Skeletal muscle tissue (tissue), 4 donors: ENCODE data around the gene SIPA1L3. TPM values are rescaled to one million over a fixed set of nuclear protein-coding genes. Genes with fewer than 3 reads are reported as not detected.

Experiments used
- H3K27ac ChIP-seq: one replicate; pipeline ENCODE4 v1.7.0; 2013; ENCODE audit warnings: mild to moderate bottlenecking, low read depth, low read length, inconsistent platforms
- H3K27me3 ChIP-seq, 3 donors: one replicate each; pipeline ENCODE4 v1.7.0; 2013; ENCODE audit warnings: low read length in 3 of 3; ENCODE audit not compliant: control insufficient read depth in 3 of 3, insufficient read depth in 3 of 3
- H3K36me3 ChIP-seq, 3 donors: one replicate each; pipeline ENCODE4 v1.7.0; 2013; ENCODE audit warnings: low read length in 3 of 3; ENCODE audit not compliant: control insufficient read depth in 3 of 3, insufficient read depth in 3 of 3
- H3K4me1 ChIP-seq, 3 donors: one replicate each; pipeline ENCODE4 v1.7.0; 2013; ENCODE audit warnings: low read length in 3 of 3, mild to moderate bottlenecking in 3 of 3; ENCODE audit not compliant: control insufficient read depth in 3 of 3, insufficient read depth in 3 of 3
- H3K4me3 ChIP-seq, 3 donors: one replicate each; pipeline ENCODE4 v1.7.0; 2013; ENCODE audit warnings: low read length in 3 of 3
- H3K9ac ChIP-seq, 3 donors: one replicate each; pipeline ENCODE4 v1.7.0; 2013; ENCODE audit warnings: low read length in 3 of 3, mild to moderate bottlenecking in 3 of 3, moderate library complexity in 2 of 3, low read depth in 1 of 3
- H3K9me3 ChIP-seq, 3 donors: one replicate each; pipeline ENCODE4 v1.7.0; 2013; ENCODE audit warnings: low read length in 3 of 3; ENCODE audit not compliant: control insufficient read depth in 3 of 3
- total RNA-seq: library from RNA; depleted of rRNA; stranded (reverse); fragments of >200 nt; gene quantifications from one replicate; pipeline ENCODE4 v1.2.3, GENCODE V29; 2014
- donor health status: Osteomylitis.

The SIPA1L3 gene
- total RNA-seq, 1 donor from 2014 or later: 3.7 TPM

- H3K27me3 ChIP-seq: no peaks in the 10 kb centered on the region
- peak overlapping the region; percentile 60 for H3K27ac ChIP-seq
- peaks cover 0 to 19% (median 0%) of the 10 kb centered on the region in 3 donors for H3K4me1 ChIP-seq
- H3K9me3 ChIP-seq: no peaks in the 10 kb centered on the region
- H3K4me3 ChIP-seq: no peak overlapping the region
- peak overlapping the region in 1 of 3 donors; percentile 33 for H3K9ac ChIP-seq
- H3K36me3 ChIP-seq: peaks cover 7 to 27% (median 11%) of the 10 kb centered on the region in 3 donors
These were observed 277.8 kb downstream of the SIPA1L3 start for GRCh38 chr19:38184815-38185214.

GRCh38 chr19:38185562-38185961 lies 278.6 kb downstream of the SIPA1L3 start:
- Histone ChIP-seq H3K27me3 (no peaks in the 10 kb centered on the region), H3K4me1 (peaks cover 0 to 22% (median 0%) of the 10 kb centered on the region in 3 donors), H3K9me3 (no peaks in the 10 kb centered on the region), H3K9ac (no peak overlapping the region), H3K27ac (no peak overlapping the region), H3K36me3 (peaks cover 7 to 28% (median 11%) of the 10 kb centered on the region in 3 donors), H3K4me3 (no peak overlapping the region)

- H3K9me3 ChIP-seq: no peaks in the 10 kb centered on the region
- H3K4me3 ChIP-seq: no peak overlapping the region
- no peaks in the 10 kb centered on the region for H3K27me3 ChIP-seq
- H3K27ac ChIP-seq: no peak overlapping the region
- H3K9ac ChIP-seq: peak overlapping the region in 1 of 3 donors; percentile 40
- peaks cover 12 to 34% (median 14%) of the 10 kb centered on the region in 3 donors for H3K36me3 ChIP-seq
- H3K4me1 ChIP-seq: peaks cover 0 to 9% (median 0%) of the 10 kb centered on the region in 3 donors
These were observed 283.1 kb downstream of the SIPA1L3 start for GRCh38 chr19:38190061-38190460.

- H3K36me3 ChIP-seq: peaks cover 11 to 34% (median 18%) of the 10 kb centered on the region in 3 donors
- H3K9me3 ChIP-seq: no peaks in the 10 kb centered on the region
- H3K4me3 ChIP-seq: no peak overlapping the region
- no peak overlapping the region for H3K27ac ChIP-seq
- H3K9ac ChIP-seq: no peak overlapping the region
- no peaks in the 10 kb centered on the region for H3K27me3 ChIP-seq
- H3K4me1 ChIP-seq: peaks cover 0 to 6% (median 0%) of the 10 kb centered on the region in 3 donors
These were observed 283.8 kb downstream of the SIPA1L3 start for GRCh38 chr19:38190793-38191192.

GRCh38 chr19:38191747-38192146 lies 284.7 kb downstream of the SIPA1L3 start:
- Histone ChIP-seq H3K27ac (no peak overlapping the region), H3K9me3 (no peaks in the 10 kb centered on the region), H3K36me3 (peaks cover 14 to 43% (median 21%) of the 10 kb centered on the region in 3 donors), H3K27me3 (no peaks in the 10 kb centered on the region), H3K4me3 (no peak overlapping the region), H3K9ac (no peak overlapping the region), H3K4me1 (peaks cover 0 to 6% (median 0%) of the 10 kb centered on the region in 3 donors)

- Histone ChIP-seq H3K27me3 (no peaks in the 10 kb centered on the region), H3K36me3 (peaks cover 21 to 55% (median 22%) of the 10 kb centered on the region in 3 donors), H3K27ac (no peak overlapping the region), H3K4me3 (no peak overlapping the region), H3K4me1 (peaks cover 0 to 6% (median 0%) of the 10 kb centered on the region in 3 donors), H3K9ac (no peak overlapping the region), H3K9me3 (no peaks in the 10 kb centered on the region)
These were observed 286.4 kb downstream of the SIPA1L3 start for GRCh38 chr19:38193445-38193844.

- Histone ChIP-seq H3K27me3 (no peaks in the 10 kb centered on the region), H3K36me3 (peaks cover 26 to 62% (median 28%) of the 10 kb centered on the region in 3 donors), H3K9ac (no peak overlapping the region), H3K27ac (no peak overlapping the region), H3K9me3 (no peaks in the 10 kb centered on the region), H3K4me1 (peaks cover 0 to 6% (median 0%) of the 10 kb centered on the region in 3 donors), H3K4me3 (no peak overlapping the region)
These were observed 287.2 kb downstream of the SIPA1L3 start for GRCh38 chr19:38194061-38194701.

- no peaks in the 10 kb centered on the region for H3K4me1 ChIP-seq
- H3K9me3 ChIP-seq: no peaks in the 10 kb centered on the region
- no peak overlapping the region for H3K4me3 ChIP-seq
- no peak overlapping the region for H3K9ac ChIP-seq
- H3K27ac ChIP-seq: no peak overlapping the region
- peaks cover 26 to 66% (median 32%) of the 10 kb centered on the region in 3 donors for H3K36me3 ChIP-seq
- H3K27me3 ChIP-seq: no peaks in the 10 kb centered on the region
These were observed 288.2 kb downstream of the SIPA1L3 start for GRCh38 chr19:38195237-38195636.

GRCh38 chr19:38196245-38196837 lies 289.3 kb downstream of the SIPA1L3 start:
- Histone ChIP-seq H3K36me3 (peaks cover 28 to 74% (median 37%) of the 10 kb centered on the region in 3 donors), H3K27me3 (no peaks in the 10 kb centered on the region), H3K4me3 (no peak overlapping the region), H3K27ac (no peak overlapping the region), H3K9me3 (no peaks in the 10 kb centered on the region), H3K4me1 (no peaks in the 10 kb centered on the region), H3K9ac (no peak overlapping the region)

- no peak overlapping the region for H3K9ac ChIP-seq
- H3K4me3 ChIP-seq: no peak overlapping the region
- no peaks in the 10 kb centered on the region for H3K4me1 ChIP-seq
- H3K9me3 ChIP-seq: no peaks in the 10 kb centered on the region
- H3K27me3 ChIP-seq: no peaks in the 10 kb centered on the region
- no peak overlapping the region for H3K27ac ChIP-seq
- H3K36me3 ChIP-seq: peaks cover 34 to 76% (median 42%) of the 10 kb centered on the region in 3 donors
These were observed 290.1 kb downstream of the SIPA1L3 start for GRCh38 chr19:38196948-38197656.
